HEK293 (cell line): ENCODE measurements around the gene ADO.

Experiments
- CTCF ChIA-PET: fragments of 350-600 bp; formaldehyde crosslinking; extraction: SDS; loops from one replicate; lab custom pipeline; 2021; ENCODE audit warnings: antibody characterized with exemption; lab: Yijun Ruan, JAX
- POLR2A ChIA-PET: fragments of 300-600 bp; formaldehyde crosslinking; extraction: SDS; loops from one replicate; lab custom pipeline; 2020; ENCODE audit warnings: antibody characterized with exemption, inconsistent platforms; lab: Yijun Ruan, JAX
- H3K27ac ChIP-seq: fragments of 200-500 bp; sonication (Bioruptor generic); 2 replicates; pipeline ENCODE4 v1.5.1; 2014; ENCODE audit warnings: low read depth, low read length, control low read depth, inconsistent platforms; ENCODE audit errors: extremely low read depth
- H3K36me3 ChIP-seq, 2 experiments: fragments of 200-500 bp in 1 of 2; sonication (Bioruptor generic) in 1 of 2; 1 replicate in 1 of 2; 2 replicates in 1 of 2; pipeline ENCODE4 v1.5.1; 2014 to 2017; ENCODE audit warnings: inconsistent platforms in 2 of 2, low read length in 2 of 2; ENCODE audit not compliant: control insufficient read depth in 2 of 2, insufficient read depth in 1 of 2
- H3K4me1 ChIP-seq: fragments of 200-500 bp; sonication (Bioruptor generic); 2 replicates; pipeline ENCODE4 v1.5.1; 2014; ENCODE audit warnings: mild to moderate bottlenecking, low read length, inconsistent platforms; ENCODE audit not compliant: control insufficient read depth, insufficient read depth
- H3K4me3 ChIP-seq: 2 replicates; pipeline ENCODE4 v1.5.1; 2011; ENCODE audit warnings: low read depth, mild to moderate bottlenecking, control low read depth, low read length, moderate library complexity
- H3K9me3 ChIP-seq: fragments of 200-500 bp; sonication (Bioruptor generic); 2 replicates; pipeline ENCODE4 v1.5.1; 2014; ENCODE audit warnings: low read depth, low read length, inconsistent platforms; ENCODE audit not compliant: control insufficient read depth, insufficient read depth
- ELK4 ChIP-seq: IDR thresholded peaks from 2 replicates; pipeline ENCODE4 v1.6.1; 2011; ENCODE audit warnings: mild to moderate bottlenecking, low read depth, low read length, borderline replicate concordance
- INSM2 ChIP-seq: fragments of 450-650 bp; formaldehyde crosslinking; IDR thresholded peaks from 2 replicates; pipeline ENCODE4 v1.5.1; 2016; ENCODE audit warnings: missing biosample characterization, missing genetic modification characterization
- KLF17 ChIP-seq: fragments of 450-650 bp; formaldehyde crosslinking; IDR thresholded peaks from 2 replicates; pipeline ENCODE4 v1.5.1; 2016; ENCODE audit warnings: missing biosample characterization, missing genetic modification characterization
- MEIS1 ChIP-seq: sonication (generic); formaldehyde crosslinking; IDR thresholded peaks from 2 replicates; pipeline ENCODE4 v1.8.1; 2022; ENCODE audit warnings: missing genetic modification reagents, mild to moderate bottlenecking, borderline replicate concordance
- PATZ1 ChIP-seq: fragments of 450-650 bp; formaldehyde crosslinking; IDR thresholded peaks from 2 replicates; pipeline ENCODE4 v1.5.1; 2016; ENCODE audit warnings: missing biosample characterization, missing genetic modification characterization
- RBAK ChIP-seq: fragments of 450-650 bp; formaldehyde crosslinking; IDR thresholded peaks from 2 replicates; pipeline ENCODE4 v1.5.1; 2016; ENCODE audit warnings: missing biosample characterization, missing genetic modification characterization
- ZFP69B ChIP-seq: fragments of 450-650 bp; formaldehyde crosslinking; IDR thresholded peaks from 2 replicates; pipeline ENCODE4 v1.5.1; 2016; ENCODE audit warnings: missing biosample characterization, missing genetic modification characterization
- ZNF121 ChIP-seq: fragments of 450-650 bp; formaldehyde crosslinking; IDR thresholded peaks from 2 replicates; pipeline ENCODE4 v1.5.1; 2016; ENCODE audit warnings: missing biosample characterization, missing genetic modification characterization
- ZNF2 ChIP-seq: fragments of 450-650 bp; formaldehyde crosslinking; IDR thresholded peaks from 2 replicates; pipeline ENCODE4 v1.5.1; 2016; ENCODE audit warnings: missing biosample characterization, missing genetic modification characterization
- ZNF214 ChIP-seq: fragments of 450-650 bp; formaldehyde crosslinking; IDR thresholded peaks from 2 replicates; pipeline ENCODE4 v1.5.1; 2017; ENCODE audit warnings: missing biosample characterization, mild to moderate bottlenecking, missing genetic modification characterization, borderline replicate concordance
- ZNF280C ChIP-seq: fragments of 450-650 bp; formaldehyde crosslinking; IDR thresholded peaks from 2 replicates; pipeline ENCODE4 v1.5.1; 2016; ENCODE audit warnings: missing biosample characterization, missing genetic modification characterization
- ZNF514 ChIP-seq: fragments of 450-650 bp; formaldehyde crosslinking; IDR thresholded peaks from 2 replicates; pipeline ENCODE4 v1.5.1; 2016; ENCODE audit warnings: missing biosample characterization, missing genetic modification characterization
- ZNF701 ChIP-seq: fragments of 450-650 bp; formaldehyde crosslinking; IDR thresholded peaks from 2 replicates; pipeline ENCODE4 v1.5.1; 2016; ENCODE audit warnings: missing biosample characterization, missing genetic modification characterization
- ZNF707 ChIP-seq: fragments of 450-650 bp; formaldehyde crosslinking; IDR thresholded peaks from 2 replicates; pipeline ENCODE4 v1.5.1; 2016; ENCODE audit warnings: missing biosample characterization, missing genetic modification characterization
- ZNF76 ChIP-seq: fragments of 450-650 bp; formaldehyde crosslinking; IDR thresholded peaks from 2 replicates; pipeline ENCODE4; 2016; ENCODE audit warnings: low read depth, missing biosample characterization, missing genetic modification characterization, borderline replicate concordance
- ZNF785 ChIP-seq: fragments of 450-650 bp; formaldehyde crosslinking; IDR thresholded peaks from 2 replicates; pipeline ENCODE4 v1.5.1; 2016; ENCODE audit warnings: missing biosample characterization, missing genetic modification characterization
- ZNF837 ChIP-seq: fragments of 450-650 bp; formaldehyde crosslinking; IDR thresholded peaks from 2 replicates; pipeline ENCODE4 v1.5.1; 2016; ENCODE audit warnings: missing biosample characterization, missing genetic modification characterization
- ZSCAN23 ChIP-seq: fragments of 450-650 bp; formaldehyde crosslinking; IDR thresholded peaks from 2 replicates; pipeline ENCODE4 v1.5.1; 2016; ENCODE audit warnings: missing biosample characterization, missing genetic modification characterization

Gene ADO

GRCh38 chr10:62856021-62856420 is 51.5 kb downstream of the ADO start:
- Histone ChIP-seq H3K27ac (no peak overlapping the region), H3K36me3 (no peaks in the 10 kb centered on the region), H3K9me3 (no peaks in the 10 kb centered on the region), H3K4me1 (no peaks in the 10 kb centered on the region), H3K4me3 (no peak overlapping the region)
- no peak for TF ChIP-seq ZNF707 (tag by site-specific recombination)
- no peak for TF ChIP-seq ZNF514 (tag by site-specific recombination)
- TF ChIP-seq MEIS1 (CRISPR knock-in tag), result no peak
- no peak for TF ChIP-seq INSM2 (tag by site-specific recombination)
- no peak for TF ChIP-seq ZNF280C (tag by site-specific recombination)
- no peak for TF ChIP-seq ZNF701 (tag by site-specific recombination)
- TF ChIP-seq ZNF2, result no peak
- TF ChIP-seq ZNF214 (tag by site-specific recombination), result no peak
- no peak for TF ChIP-seq ZFP69B (tag by site-specific recombination)
- TF ChIP-seq ZNF785 (tag by site-specific recombination), result no peak
- TF ChIP-seq RBAK (tag by site-specific recombination), result no peak
- no peak for TF ChIP-seq ZNF837 (tag by site-specific recombination)
- TF ChIP-seq PATZ1, result no peak
- TF ChIP-seq ZNF121, result no peak
- no peak for TF ChIP-seq ZNF76 (tag by site-specific recombination)
- TF ChIP-seq ELK4, result no peak
- no peak for TF ChIP-seq KLF17 (tag by site-specific recombination)
- no peak for TF ChIP-seq ZSCAN23 (tag by site-specific recombination)
- ChIA-PET CTCF (interaction anchor here (0.7 kb wide), 1 partner anchor 15 kb away, joined by 4 read pairs; no protein-coding TSS in a partner anchor), POLR2A (no interaction called here)
